Heart left ventricle (tissue), 13 donors: ENCODE data around the gene CLCNKA.

ENCODE experiments used
- POLR2A ChIP-seq, 2 donors: fragments of 450-650 bp; IDR thresholded peaks; one replicate each; pipeline ENCODE4 v1.6.1; 2017; ENCODE audit warnings: antibody characterized with exemption in 2 of 2, mild to moderate bottlenecking in 2 of 2, moderate library complexity in 2 of 2
- TF ChIP-seq, protein P1 (sequence below), 12 donors: fragments of 200-600 bp; sonication (generic) in 4 of 12; IDR thresholded peaks; one replicate each; pipeline versions ENCODE4 v1.5.0 to v1.8.0; 2018 to 2022; ENCODE audit warnings: antibody characterized with exemption in 12 of 12, mild to moderate bottlenecking in 5 of 12
- donor health status: ischemic (EF 13 %, LVEDD 7.1; RV severe dilation, severe dysfunction).
- donor health status: DM: no; HTN: yes; CAD: no.
- donor health status: DM: no; HTN: no; CAD: no.
- donor health status: ischemic (EF 25% LVEDD 6.9; RV normal size, moderate dysfunction).
- donor health status: ischemic (EF 25% LVEDD 5.7; RV mildly dilated, moderate dysfunction).
- donor health status: ischemic (EF 35%, LVEDD 5.7; RV mildly dilated, moderate dysfunction).
- donor health status: nonischemic (EF 11% LVEDD 7.7; RV severe dilation, severe dysfunction).
- donor health status: DM: yes; HTN: yes; CAD: no.
- donor health status: PGD.
- donor health status: ischemic (EF 29% LVEDD 5.4; RV normal size, mild dysfunction).
- donor health status: nonischemic (EF 23%, LVEDD 6.1; RV moderate dilation, normal function).

DNA sequence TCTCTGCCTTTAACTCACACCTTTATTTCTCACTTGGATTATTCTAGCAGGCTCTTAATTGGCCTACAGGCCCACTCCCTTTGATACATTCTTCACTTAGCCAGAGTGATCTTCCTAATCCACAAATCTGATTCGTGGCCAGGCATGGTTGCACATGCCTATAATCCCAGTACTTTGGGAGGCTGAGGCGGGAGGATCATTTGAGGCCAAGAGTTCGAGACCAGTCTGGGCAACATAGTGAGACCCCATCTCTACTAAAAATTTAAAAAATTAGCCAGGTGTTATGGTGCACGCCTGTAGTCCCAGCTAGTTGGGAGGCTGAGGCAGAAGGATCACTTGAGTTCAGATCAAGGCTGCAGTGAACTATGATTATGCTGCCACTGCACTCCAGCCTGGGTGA, 48.1 kb upstream of the CLCNKA start:
- TF ChIP-seq, protein P1, sequence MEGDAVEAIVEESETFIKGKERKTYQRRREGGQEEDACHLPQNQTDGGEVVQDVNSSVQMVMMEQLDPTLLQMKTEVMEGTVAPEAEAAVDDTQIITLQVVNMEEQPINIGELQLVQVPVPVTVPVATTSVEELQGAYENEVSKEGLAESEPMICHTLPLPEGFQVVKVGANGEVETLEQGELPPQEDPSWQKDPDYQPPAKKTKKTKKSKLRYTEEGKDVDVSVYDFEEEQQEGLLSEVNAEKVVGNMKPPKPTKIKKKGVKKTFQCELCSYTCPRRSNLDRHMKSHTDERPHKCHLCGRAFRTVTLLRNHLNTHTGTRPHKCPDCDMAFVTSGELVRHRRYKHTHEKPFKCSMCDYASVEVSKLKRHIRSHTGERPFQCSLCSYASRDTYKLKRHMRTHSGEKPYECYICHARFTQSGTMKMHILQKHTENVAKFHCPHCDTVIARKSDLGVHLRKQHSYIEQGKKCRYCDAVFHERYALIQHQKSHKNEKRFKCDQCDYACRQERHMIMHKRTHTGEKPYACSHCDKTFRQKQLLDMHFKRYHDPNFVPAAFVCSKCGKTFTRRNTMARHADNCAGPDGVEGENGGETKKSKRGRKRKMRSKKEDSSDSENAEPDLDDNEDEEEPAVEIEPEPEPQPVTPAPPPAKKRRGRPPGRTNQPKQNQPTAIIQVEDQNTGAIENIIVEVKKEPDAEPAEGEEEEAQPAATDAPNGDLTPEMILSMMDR (IDR thresholded peaks at IDR 0.05), result no peak
- no peak for TF ChIP-seq POLR2A (IDR thresholded peaks at IDR 0.05)
